T-helper 2 cell treated with Interferon-gamma antibody and Interleukin-4, amounts not matched to agents 100 ng/mL and 5 ng/mL, for 36 hours (primary cell): ENCODE measurements around the gene SGK2. TPM values are rescaled to one million over a fixed set of nuclear protein-coding genes. Genes with fewer than 3 reads are reported as not detected.

Experiments
- intact Hi-C: fragments of 100-400 bp; cut with micrococcal nuclease; formaldehyde crosslinking; loops from one replicate; pipeline ENCODE4 v1.15.1; 2023
- total RNA-seq: library from RNA; stranded (reverse); gene quantifications from 2 replicates; pipeline ENCODE4 v1.2.3, GENCODE V29; 2022

Gene SGK2
- total RNA-seq, result 0.11 TPM in 2 replicates

GRCh38 chr20:43558412-43559146 lies at the start of gene SGK2:
Gene SGK2, plus strand, starts transcription at chr20:43559027. Its CDS starts 7,469 bp downstream, at chr20:43566496.
- intact Hi-C loops, result no loop called here

- intact Hi-C loops, result no loop called here
Measured at GRCh38 chr20:43511879-43512278, 46.9 kb upstream of the SGK2 start.

- intact Hi-C loops, result no loop called here
Measured at GRCh38 chr20:43513372-43513930, 45.4 kb upstream of the SGK2 start.

- intact Hi-C loops, result loop anchor here (1.0 kb wide), 3 partner anchors 57 to 153 kb away; partner anchors contain the start of genes IFT52, MYBL2 and SRSF6
Measured at GRCh38 chr20:43513931-43514647, 44.7 kb upstream of the SGK2 start.

GRCh38 chr20:43514648-43514999 lies 44.2 kb upstream of the SGK2 start:
- intact Hi-C loops, result loop anchor here (1.0 kb wide), 3 partner anchors 57 to 153 kb away; partner anchors contain the start of genes IFT52, MYBL2 and SRSF6

GRCh38 chr20:43515628-43516027 lies 43.2 kb upstream of the SGK2 start:
- intact Hi-C loops, result no loop called here

GRCh38 chr20:43516251-43516824 lies 42.5 kb upstream of the SGK2 start:
- intact Hi-C loops, result no loop called here

GRCh38 chr20:43520074-43520630 lies 38.7 kb upstream of the SGK2 start:
- intact Hi-C loops, result no loop called here

GRCh38 chr20:43525021-43525420 lies 33.8 kb upstream of the SGK2 start:
- intact Hi-C loops, result no loop called here

- intact Hi-C loops, result no loop called here
Measured at GRCh38 chr20:43528258-43528875, 30.5 kb upstream of the SGK2 start.

GRCh38 chr20:43529051-43529450 lies 29.8 kb upstream of the SGK2 start:
- intact Hi-C loops, result no loop called here

- intact Hi-C loops, result no loop called here
Measured at GRCh38 chr20:43529457-43530153, 29.2 kb upstream of the SGK2 start.

- intact Hi-C loops, result no loop called here
Measured at GRCh38 chr20:43530321-43531090, 28.3 kb upstream of the SGK2 start.

- intact Hi-C loops, result no loop called here
Measured at GRCh38 chr20:43531091-43531443, 27.8 kb upstream of the SGK2 start.

GRCh38 chr20:43532416-43533055 lies 26.3 kb upstream of the SGK2 start:
- intact Hi-C loops, result no loop called here

GRCh38 chr20:43533060-43533459 lies 25.8 kb upstream of the SGK2 start:
- intact Hi-C loops, result no loop called here

GRCh38 chr20:43534016-43534415 lies 24.8 kb upstream of the SGK2 start:
- intact Hi-C loops, result no loop called here

GRCh38 chr20:43534791-43535350 lies 24.0 kb upstream of the SGK2 start:
- intact Hi-C loops, result no loop called here

GRCh38 chr20:43535370-43536004 lies 23.3 kb upstream of the SGK2 start:
- intact Hi-C loops, result no loop called here
